ENCODE measurements around the gene PRM1.

Gene PRM1

DNA sequence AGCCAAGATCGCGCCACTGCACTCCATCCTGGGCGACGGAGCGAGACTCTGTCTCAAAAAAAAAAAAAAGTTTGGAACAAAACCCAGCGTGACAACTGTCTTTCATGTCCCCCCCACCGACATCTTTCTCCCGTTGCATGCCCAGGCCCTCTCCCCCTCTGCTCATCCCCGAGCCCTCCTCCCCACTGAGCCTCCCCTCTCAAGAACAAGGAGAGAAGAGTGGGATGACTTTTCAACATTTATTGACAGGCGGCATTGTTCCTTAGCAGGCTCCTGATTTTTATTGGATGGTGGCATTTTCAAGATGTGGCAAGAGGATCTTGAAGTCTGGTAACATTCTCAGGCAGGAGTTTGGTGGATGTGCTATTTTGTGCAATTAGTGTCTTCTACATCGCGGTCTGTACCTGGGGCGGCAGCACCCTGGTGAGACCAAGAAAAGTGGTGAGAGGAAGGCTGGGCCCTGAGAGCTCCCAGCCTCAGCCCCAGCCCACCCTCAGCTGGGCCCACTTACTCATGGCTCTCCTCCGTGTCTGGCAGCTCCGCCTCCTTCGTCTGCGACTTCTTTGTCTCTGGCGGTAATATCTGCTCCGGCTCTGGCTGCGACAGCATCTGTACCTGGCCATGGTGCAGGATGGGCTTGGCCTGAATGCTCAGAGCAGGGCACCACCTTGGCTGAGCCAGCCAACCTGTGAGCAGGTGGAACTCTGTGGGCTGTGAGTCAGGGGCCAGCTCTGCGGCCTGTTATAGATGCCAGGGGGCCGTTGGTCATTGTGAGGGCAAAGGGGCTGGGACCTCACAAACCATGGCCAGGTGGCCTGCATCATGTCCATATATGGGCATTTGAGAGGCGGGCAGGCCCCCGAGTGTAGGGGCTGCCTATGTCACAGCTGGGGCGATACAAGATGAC lies at the start of gene PRM1:
PRM1 (minus strand) TSS at position 715 of the 907 bp plus-strand sequence; CDS start at position 623, 92 bp downstream.
- no peak for DNase-seq

- no peak for DNase-seq
Measured at GRCh38 chr16:11330526-11331237, 49.6 kb upstream of the PRM1 start.

DNA sequence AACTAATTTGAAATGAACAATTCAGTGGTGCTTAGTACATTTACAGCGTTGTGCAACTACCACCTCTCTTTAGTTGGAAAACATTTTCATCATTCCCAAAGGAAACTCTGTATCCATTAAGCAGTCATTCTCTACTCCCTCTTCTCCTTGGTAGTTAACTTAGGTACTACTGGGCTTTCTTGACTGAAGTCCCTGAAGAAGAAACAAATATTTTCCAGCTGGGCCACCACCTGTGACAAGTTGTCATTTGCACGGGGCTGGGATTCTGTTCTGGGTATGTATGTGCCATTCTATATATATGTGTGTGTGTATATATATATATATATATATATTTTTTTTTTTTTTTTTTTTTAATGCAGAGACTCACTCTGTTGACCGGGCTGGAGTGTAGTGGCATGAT lies 48.8 kb upstream of the PRM1 start:
- DNase-seq = no peak

- DNase-seq = no peak
Measured at GRCh38 chr16:11329071-11329491, 48.0 kb upstream of the PRM1 start.

GRCh38 chr16:11328172-11329070 lies 47.3 kb upstream of the PRM1 start:
- peak; percentile 74 for DNase-seq

GRCh38 chr16:11327277-11328171 lies 46.4 kb upstream of the PRM1 start:
- peak; percentile 51 for DNase-seq

- DNase-seq = no peak
Measured at GRCh38 chr16:11326737-11327276, 45.7 kb upstream of the PRM1 start.

GRCh38 chr16:11326084-11326736 lies 45.1 kb upstream of the PRM1 start:
- DNase-seq = no peak

GRCh38 chr16:11325404-11326083 lies 44.4 kb upstream of the PRM1 start:
- DNase-seq = no peak

- no peak for DNase-seq
Measured at GRCh38 chr16:11323551-11324336, 42.6 kb upstream of the PRM1 start.

- no peak for DNase-seq
Measured at GRCh38 chr16:11322823-11323222, 41.7 kb upstream of the PRM1 start.

GRCh38 chr16:11321662-11322061 lies 40.5 kb upstream of the PRM1 start:
- no peak for DNase-seq

- DNase-seq = no peak
Measured at GRCh38 chr16:11320170-11320569, 39.0 kb upstream of the PRM1 start.

DNA sequence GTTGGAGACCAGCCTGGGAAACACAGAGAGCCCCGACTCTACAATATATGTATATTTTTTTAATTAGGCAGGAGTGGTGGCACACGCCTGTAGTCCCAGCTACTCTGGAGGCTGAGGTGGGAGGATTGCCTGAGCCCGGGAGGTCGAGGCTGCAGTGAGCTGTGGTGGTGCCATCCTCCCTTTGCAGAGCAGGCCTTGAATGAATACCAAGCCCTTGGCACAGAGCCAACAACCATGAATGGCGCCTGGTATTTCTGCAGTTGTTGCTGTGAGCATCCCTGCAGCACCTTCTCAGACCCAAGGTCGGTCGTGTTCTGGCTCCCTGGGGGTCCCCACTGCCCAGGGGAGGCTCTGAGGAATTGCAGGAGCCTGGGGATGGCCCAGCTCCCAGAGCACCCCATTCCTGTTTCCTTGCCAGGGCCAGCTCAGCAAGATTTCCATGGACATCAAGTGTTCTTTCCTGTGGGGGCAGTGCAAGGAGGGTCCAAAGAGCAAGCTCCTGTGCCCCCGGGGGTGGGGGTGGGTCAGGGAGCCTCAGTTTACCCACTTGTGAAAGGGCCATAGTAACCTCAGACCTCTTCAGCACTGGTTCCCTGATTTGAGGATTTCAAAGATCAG lies 38.5 kb upstream of the PRM1 start:
- DNase-seq = no peak

DNA sequence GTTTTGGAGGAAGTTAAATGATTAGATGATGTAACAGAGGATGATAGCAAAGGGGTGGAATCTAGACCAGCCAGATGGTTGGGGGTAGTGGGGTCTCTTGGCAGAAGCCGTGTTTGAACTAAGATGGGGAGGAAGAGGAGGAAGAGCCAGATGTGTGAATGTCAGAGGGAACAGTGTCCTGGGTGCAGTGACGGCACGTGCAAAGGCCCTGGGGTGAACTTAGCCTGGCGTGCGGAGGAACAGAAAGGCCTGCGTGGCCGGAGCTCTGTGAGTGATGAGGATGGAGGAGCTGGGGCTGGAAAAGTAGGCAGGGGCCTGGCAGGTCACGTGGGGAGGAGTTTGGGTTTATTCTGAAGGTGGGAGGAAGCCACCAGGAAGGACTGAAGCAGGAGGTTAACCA lies 37.7 kb upstream of the PRM1 start:
- no peak for DNase-seq

GRCh38 chr16:11316331-11317015 lies 35.3 kb upstream of the PRM1 start:
- no peak for DNase-seq

DNA sequence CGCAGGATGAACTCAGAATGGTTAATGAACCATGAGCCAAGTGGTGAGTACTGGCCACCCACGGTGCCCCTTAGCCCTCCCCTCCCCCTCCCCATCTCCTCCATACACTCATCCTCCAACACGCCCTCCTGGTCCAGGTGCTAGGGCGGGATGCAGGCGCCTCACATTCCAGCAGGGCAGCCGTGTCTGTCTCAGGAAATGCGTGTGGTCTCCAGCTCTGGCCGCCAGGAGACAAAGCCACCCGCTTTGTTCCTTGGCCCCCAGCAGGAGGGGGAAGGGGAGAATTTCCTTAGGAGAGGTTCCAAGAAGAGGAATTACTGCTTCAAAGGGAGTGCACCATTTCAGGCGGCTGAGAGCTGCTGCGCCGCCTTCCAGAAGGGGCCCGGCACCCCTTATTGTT lies 34.4 kb upstream of the PRM1 start:
- no peak for DNase-seq

DNA sequence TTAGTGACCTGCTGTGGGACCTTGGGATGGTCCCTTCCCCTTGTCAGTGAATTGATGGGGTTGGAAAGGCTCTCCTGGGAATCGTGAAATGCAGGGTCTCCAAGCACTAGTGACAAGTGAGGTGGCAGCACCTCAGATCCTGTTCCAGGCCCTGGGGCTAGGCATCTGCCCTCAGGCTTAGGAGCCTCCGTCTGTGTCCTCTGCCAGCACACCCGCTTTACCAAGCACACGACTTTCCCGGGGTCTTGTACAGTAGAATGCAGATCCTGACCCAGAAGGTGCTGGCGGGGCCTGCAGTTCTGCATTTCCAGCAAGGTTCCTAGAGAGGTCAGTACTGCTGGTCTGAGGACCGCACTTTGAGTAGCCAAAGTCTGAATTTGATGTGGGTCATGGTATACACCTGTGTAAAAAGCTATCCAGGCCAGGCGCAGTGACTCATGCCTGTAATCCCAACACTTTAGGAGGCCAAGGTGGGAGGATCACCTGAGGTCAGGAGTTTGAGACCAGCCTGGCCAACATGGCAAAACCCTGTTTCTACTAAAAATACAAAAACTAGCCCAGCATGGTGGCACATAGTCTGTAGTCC lies 33.3 kb upstream of the PRM1 start:
- DNase-seq = no peak
